SJCRH30 (cell line): ENCODE results near the gene CREB3L1. TPM values are rescaled to one million over a fixed set of nuclear protein-coding genes. Genes with fewer than 3 reads are reported as not detected.

Experiments
- DNase-seq, 2 experiments: peaks; one replicate each; pipeline ENCODE4 v3.0.0-alpha.2; 2015 to 2020
- H3K27ac ChIP-seq: fragments of 250-450 bp; sonication (Bioruptor Pico); 2 replicates; pipeline ENCODE4 v1.5.1; 2020; ENCODE audit warnings: mild to moderate bottlenecking, moderate library complexity
- H3K27me3 ChIP-seq: fragments of 250-450 bp; sonication (Bioruptor Pico); 2 replicates; pipeline ENCODE4 v1.5.1; 2020; ENCODE audit warnings: mild to moderate bottlenecking, moderate library complexity
- H3K36me3 ChIP-seq: fragments of 250-450 bp; sonication (Bioruptor Pico); 2 replicates; pipeline ENCODE4 v1.5.1; 2020; ENCODE audit warnings: mild to moderate bottlenecking, moderate library complexity
- H3K4me1 ChIP-seq: fragments of 250-450 bp; sonication (Bioruptor Pico); 2 replicates; pipeline ENCODE4 v1.5.1; 2020; ENCODE audit warnings: mild to moderate bottlenecking, moderate library complexity
- H3K4me3 ChIP-seq: fragments of 250-450 bp; sonication (Bioruptor Pico); 2 replicates; pipeline ENCODE4 v1.5.1; 2020; ENCODE audit warnings: mild to moderate bottlenecking, moderate library complexity
- H3K9me3 ChIP-seq: fragments of 250-450 bp; sonication (Bioruptor Pico); replicated peaks from 2 replicates; pipeline ENCODE4 v1.5.1; 2020; ENCODE audit warnings: mild to moderate bottlenecking, moderate library complexity
- total RNA-seq: library from RNA; depleted of rRNA; stranded (reverse); fragments of >200 nt; shearing (Covaris generic); gene quantifications from 2 replicates; pipeline ENCODE4 v1.2.3, GENCODE V29; 2014

The CREB3L1 gene
- total RNA-seq, 1 experiment from 2014 or later, result 0.34 TPM

GRCh38 chr11:46338988-46339666, 61.7 kb downstream of the CREB3L1 start:
- Histone ChIP-seq H3K9me3 (no peaks in the 10 kb centered on the region), H3K27me3 (peaks cover 8% of the 10 kb centered on the region), H3K27ac (no peak overlapping the region), H3K4me1 (0 out of 2 replicates have a peak, but pooled peaks cover 2% of the 10 kb centered on the region), H3K36me3 (no peaks in the 10 kb centered on the region), H3K4me3 (peak overlapping the region; percentile 35)
- peak in 1 of 2 experiments; percentile 34 for DNase-seq

GRCh38 chr11:46339816-46340215, 62.4 kb downstream of the CREB3L1 start:
- H3K27me3 ChIP-seq, result peaks cover 8% of the 10 kb centered on the region
- H3K4me1 ChIP-seq, result peaks cover 6% of the 10 kb centered on the region
- DNase-seq, result no peak
- no peaks in the 10 kb centered on the region for H3K36me3 ChIP-seq
- no peak overlapping the region for H3K4me3 ChIP-seq
- no peaks in the 10 kb centered on the region for H3K9me3 ChIP-seq
- H3K27ac ChIP-seq, result no peak overlapping the region

DNA sequence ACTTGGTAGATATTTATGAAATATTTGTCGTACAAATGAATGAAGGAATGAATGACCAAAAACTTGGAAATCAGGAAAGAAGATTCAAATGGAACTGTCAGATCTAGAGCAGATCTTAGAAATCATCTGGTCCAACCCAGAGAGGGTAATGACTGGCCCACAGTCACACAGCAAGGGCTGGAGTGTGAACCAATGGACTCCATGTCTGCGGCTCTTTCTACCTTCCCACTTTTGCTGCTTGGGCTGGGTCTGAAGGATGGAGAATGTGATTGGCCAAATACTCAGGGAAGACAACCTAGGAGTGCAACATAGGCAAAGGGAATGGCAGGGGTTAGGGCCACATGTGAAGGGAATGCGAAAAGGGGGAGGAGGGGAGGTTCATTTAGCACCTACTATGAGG, 64.0 kb downstream of the CREB3L1 start:
- Histone ChIP-seq H3K36me3 (no peaks in the 10 kb centered on the region), H3K27ac (no peak overlapping the region), H3K4me1 (peaks cover 15% of the 10 kb centered on the region), H3K9me3 (no peaks in the 10 kb centered on the region), H3K27me3 (peaks cover 8% of the 10 kb centered on the region), H3K4me3 (no peak overlapping the region)
- DNase-seq, result no peak

DNA sequence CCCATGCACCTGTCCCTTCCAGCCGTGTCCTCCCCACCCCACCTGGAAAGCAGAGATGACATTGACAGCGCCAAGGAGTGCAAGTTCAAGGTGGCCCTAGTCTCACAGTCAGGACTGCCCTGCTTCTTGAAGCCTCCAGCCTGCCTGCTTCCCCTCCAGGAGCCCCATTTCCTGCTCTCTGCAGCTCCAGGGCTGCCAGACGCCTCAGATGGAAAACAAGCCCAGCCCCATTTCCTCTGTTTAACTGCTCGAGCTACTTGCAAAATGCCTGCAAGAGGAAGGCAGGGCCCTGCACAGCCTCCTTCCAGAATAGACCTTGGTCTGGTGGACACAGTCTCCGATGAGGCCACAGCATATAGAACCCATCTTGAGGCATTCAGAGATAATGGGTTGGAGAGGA, 64.8 kb downstream of the CREB3L1 start:
- DNase-seq, result no peak
- peaks cover 17% of the 10 kb centered on the region for H3K4me1 ChIP-seq
- H3K4me3 ChIP-seq, result no peak overlapping the region
- peaks cover 8% of the 10 kb centered on the region for H3K27me3 ChIP-seq
- H3K9me3 ChIP-seq, result no peaks in the 10 kb centered on the region
- H3K36me3 ChIP-seq, result no peaks in the 10 kb centered on the region
- no peak overlapping the region for H3K27ac ChIP-seq

DNA sequence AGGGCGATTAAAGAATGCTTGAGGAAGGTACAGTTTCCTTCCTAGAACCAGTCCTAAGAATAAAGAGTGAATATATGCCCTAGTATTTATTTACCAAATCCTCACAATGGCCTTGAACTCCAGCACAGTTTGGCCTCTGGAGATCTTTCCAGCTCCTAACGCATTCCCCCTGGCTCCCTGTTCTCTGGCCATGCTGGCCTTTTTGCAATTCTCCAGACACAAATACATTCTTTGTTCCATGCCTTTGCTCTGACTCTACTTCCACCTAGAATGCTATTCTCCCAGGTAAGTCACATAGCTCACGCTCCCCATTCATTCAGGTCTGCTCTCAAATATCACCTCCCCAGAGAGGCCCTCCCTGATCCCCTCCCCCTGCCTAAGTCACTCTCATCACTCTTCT, 66.1 kb downstream of the CREB3L1 start:
- no peak for DNase-seq
- H3K4me3 ChIP-seq, result no peak overlapping the region
- no peak overlapping the region for H3K27ac ChIP-seq
- peaks cover 6% of the 10 kb centered on the region for H3K27me3 ChIP-seq
- no peaks in the 10 kb centered on the region for H3K9me3 ChIP-seq
- peaks cover 17% of the 10 kb centered on the region for H3K4me1 ChIP-seq
- H3K36me3 ChIP-seq, result no peaks in the 10 kb centered on the region

- peak overlapping the region; percentile 44 for H3K4me3 ChIP-seq
- no peaks in the 10 kb centered on the region for H3K9me3 ChIP-seq
- H3K27ac ChIP-seq, result no peak overlapping the region
- peaks cover 15% of the 10 kb centered on the region for H3K4me1 ChIP-seq
- peak; percentile 63 to 76 for DNase-seq
- H3K36me3 ChIP-seq, result no peaks in the 10 kb centered on the region
- H3K27me3 ChIP-seq, result peaks cover 6% of the 10 kb centered on the region
These were observed 67.7 kb downstream of the CREB3L1 start for GRCh38 chr11:46345131-46345597.

DNA sequence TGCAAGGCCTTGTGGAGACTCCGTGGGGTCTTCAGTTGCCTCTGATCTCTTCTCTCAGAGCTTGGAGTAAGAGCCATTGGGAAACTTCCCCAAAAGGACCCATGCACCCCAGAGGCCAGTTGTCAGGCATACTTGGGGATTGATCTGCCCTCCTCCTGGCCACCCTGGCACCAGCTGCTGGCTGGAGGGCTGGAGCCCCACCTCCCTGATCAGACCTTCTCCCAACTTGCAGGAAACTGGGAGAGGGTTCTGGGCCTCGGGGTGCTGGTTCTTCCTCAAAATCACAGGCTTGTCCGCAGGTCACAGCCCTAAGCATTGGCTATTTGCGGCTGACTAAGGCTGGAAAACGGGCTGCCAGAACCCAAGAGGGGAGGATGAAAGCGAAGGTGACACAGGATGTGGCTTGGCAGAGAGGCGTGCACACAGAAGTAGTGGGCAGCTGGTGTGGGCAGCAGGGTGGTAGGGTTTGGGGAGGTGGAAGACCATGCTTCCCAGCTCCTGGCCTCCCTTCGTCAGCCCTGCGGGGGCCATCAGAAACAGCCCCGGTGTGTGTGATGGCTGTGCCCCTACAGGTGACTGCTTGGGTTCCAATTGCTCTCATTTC, 68.5 kb downstream of the CREB3L1 start:
- H3K27ac ChIP-seq, result no peak overlapping the region
- DNase-seq, result no peak
- peaks cover 15% of the 10 kb centered on the region for H3K4me1 ChIP-seq
- peak overlapping the region; percentile 44; the same call in 1 of the 2 replicates for H3K4me3 ChIP-seq
- peaks cover 6% of the 10 kb centered on the region for H3K27me3 ChIP-seq
- H3K9me3 ChIP-seq, result no peaks in the 10 kb centered on the region
- no peaks in the 10 kb centered on the region for H3K36me3 ChIP-seq

- no peaks in the 10 kb centered on the region for H3K36me3 ChIP-seq
These were observed 69.6 kb downstream of the CREB3L1 start, which contains the start of gene DGKZ for GRCh38 chr11:46346886-46347636. Gene DGKZ (plus strand): TSS chr11:46347463. CDS start chr11:46347660, 197 bp downstream.

DNA sequence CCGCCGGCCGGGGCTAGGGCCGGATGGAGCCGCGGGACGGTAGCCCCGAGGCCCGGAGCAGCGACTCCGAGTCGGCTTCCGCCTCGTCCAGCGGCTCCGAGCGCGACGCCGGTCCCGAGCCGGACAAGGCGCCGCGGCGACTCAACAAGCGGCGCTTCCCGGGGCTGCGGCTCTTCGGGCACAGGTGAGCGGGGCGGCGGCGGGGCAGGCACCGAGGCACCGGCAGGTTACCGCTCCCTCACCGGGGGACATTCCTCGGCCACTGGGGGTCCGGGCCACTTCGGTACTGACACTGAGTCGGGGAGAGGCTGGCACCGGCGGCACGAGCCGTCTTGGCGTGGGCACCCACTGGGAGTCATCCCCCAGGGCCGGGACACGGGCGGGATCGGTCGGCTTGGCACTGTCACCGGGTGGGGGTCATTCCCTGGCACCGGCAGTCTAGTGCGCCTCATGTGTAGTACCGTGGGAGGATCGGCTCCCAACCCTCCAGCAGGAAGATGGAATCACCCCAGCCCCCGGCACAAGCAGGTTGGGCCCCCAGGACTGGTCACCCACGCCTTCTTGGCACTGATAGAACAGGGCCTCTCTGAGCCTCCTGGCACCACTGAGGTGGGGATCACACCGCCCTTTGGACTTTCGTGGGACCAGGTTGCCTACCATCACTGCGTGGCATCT, 70.3 kb downstream of the CREB3L1 start:
- no peaks in the 10 kb centered on the region for H3K9me3 ChIP-seq
- H3K4me3 ChIP-seq, result peak overlapping the region; percentile 97
- H3K27me3 ChIP-seq, result no peaks in the 10 kb centered on the region; the same call in 1 of the 2 replicates
- H3K36me3 ChIP-seq, result no peaks in the 10 kb centered on the region
- DNase-seq, result no peak
- peaks cover 19% of the 10 kb centered on the region for H3K4me1 ChIP-seq
- H3K27ac ChIP-seq, result no peak overlapping the region; the same call in 1 of the 2 replicates

More at GRCh38 chr11:46346886-46347636, 69.6 kb downstream of the CREB3L1 start, which contains the start of gene DGKZ:
- Histone ChIP-seq H3K27me3 (peaks cover 5% of the 10 kb centered on the region), H3K9me3 (no peaks in the 10 kb centered on the region), H3K4me1 (peaks cover 19% of the 10 kb centered on the region), H3K4me3 (peak within 1 kb of the TSS; percentile 97), H3K27ac (no peak within 1 kb of the TSS; the same call in 1 of the 2 replicates)
- peak; percentile 79 to 86 for DNase-seq

GRCh38 chr11:46348566-46349401, 71.3 kb downstream of the CREB3L1 start:
- Histone ChIP-seq H3K4me3 (no peak overlapping the region), H3K27ac (no peak overlapping the region), H3K27me3 (no peaks in the 10 kb centered on the region; the same call in 1 of the 2 replicates), H3K9me3 (no peaks in the 10 kb centered on the region), H3K36me3 (no peaks in the 10 kb centered on the region), H3K4me1 (peaks cover 19% of the 10 kb centered on the region)
- no peak for DNase-seq

GRCh38 chr11:46350695-46351094, 73.2 kb downstream of the CREB3L1 start:
- Histone ChIP-seq H3K9me3 (no peaks in the 10 kb centered on the region), H3K4me1 (peaks cover 10% of the 10 kb centered on the region), H3K27me3 (no peaks in the 10 kb centered on the region), H3K27ac (no peak overlapping the region), H3K4me3 (no peak overlapping the region), H3K36me3 (no peaks in the 10 kb centered on the region)
- no peak for DNase-seq

DNA sequence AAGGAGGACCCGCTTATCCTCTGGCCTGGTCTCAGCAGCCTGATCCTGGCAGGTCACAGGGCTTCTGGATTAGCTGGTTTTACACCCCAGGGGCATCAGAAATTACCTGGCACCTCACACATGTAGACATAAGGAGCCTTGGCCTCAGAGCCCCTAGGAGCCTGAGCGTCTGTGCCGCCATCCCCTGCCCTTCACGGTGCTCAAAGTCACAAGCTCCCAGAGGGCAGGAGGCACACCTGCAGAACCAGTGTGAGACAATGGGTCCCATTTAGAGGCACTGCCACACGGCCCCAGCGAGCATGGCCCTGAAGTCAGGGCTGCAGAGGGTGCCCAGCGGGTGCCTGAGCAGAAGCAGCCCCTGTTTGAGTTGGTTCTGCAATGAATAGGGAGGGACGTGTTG, 73.7 kb downstream of the CREB3L1 start:
- H3K27ac ChIP-seq, result no peak overlapping the region
- H3K27me3 ChIP-seq, result no peaks in the 10 kb centered on the region
- no peaks in the 10 kb centered on the region for H3K36me3 ChIP-seq
- no peak for DNase-seq
- H3K9me3 ChIP-seq, result no peaks in the 10 kb centered on the region
- H3K4me3 ChIP-seq, result no peak overlapping the region
- peaks cover 7% of the 10 kb centered on the region for H3K4me1 ChIP-seq

GRCh38 chr11:46351606-46352005, 74.1 kb downstream of the CREB3L1 start:
- no peak overlapping the region for H3K27ac ChIP-seq
- no peaks in the 10 kb centered on the region for H3K9me3 ChIP-seq
- H3K36me3 ChIP-seq, result no peaks in the 10 kb centered on the region
- no peak for DNase-seq
- no peak overlapping the region for H3K4me3 ChIP-seq
- H3K27me3 ChIP-seq, result no peaks in the 10 kb centered on the region
- H3K4me1 ChIP-seq, result peaks cover 4% of the 10 kb centered on the region
